ENCODE measurements around the gene PAAF1. TPM values are rescaled to one million over a fixed set of nuclear protein-coding genes. Genes with fewer than 3 reads are reported as not detected.

PAAF1 gene
- total RNA-seq, 1 donor from 2014 or later, result 14.9 TPM

DNA sequence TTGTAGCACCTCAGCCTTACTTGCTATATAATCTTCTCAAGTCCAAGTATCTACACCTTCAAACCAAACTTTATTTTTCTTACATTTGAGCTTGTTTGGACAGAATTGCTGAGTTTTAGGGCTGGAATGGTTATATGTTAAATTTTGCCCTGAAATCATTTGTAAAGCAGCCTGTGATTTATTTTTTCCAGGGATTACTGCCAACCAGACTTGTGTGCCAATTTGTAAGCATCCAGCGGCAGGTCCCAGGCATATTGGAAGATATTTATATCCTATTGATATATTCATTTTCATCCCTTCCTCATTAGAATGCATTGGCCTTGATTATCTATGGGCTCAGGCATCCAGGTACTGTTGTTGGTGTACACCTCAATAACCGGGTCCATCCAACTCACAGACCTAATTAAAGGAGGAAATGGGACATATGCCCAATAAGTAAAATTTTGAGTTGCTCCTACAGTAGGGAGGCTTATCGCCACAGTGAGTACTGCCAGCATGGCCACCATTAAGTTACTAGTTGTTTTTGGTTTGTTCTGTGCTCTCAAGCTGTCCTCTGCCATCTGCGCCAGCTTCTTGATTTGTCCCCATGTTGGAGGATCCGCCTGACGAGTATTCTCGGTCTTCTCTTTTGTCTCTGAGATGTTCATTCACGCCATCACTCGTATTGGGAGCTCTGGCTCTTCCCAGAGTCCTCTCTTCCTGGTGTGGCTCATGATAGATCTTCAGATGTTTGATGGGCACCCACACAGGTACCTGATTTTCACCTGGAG lies 64.2 kb downstream of the PAAF1 start:
- DNase-seq (ENCODE audit: low spot score), result no peak
- intact Hi-C loops (cut with DNase I), result no loop called here

DNA sequence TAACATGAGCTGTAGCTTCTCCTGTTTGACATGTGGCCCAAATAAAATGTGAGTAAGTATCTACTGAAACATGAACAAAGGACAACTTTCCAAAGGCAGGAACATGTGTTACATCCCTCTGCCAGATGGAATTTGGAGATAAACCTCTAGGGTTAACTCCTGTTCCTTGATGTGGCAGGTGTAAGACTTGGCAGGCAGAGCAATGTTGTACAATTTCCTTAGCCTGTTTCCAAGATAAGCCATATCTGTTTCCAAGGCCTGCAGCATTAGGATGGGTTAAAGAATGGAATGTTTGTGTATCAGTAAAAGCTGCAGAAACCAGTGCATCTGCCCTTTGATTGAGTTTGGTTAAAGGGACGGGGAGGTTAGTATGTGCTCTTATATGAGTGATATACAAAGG lies 65.2 kb downstream of the PAAF1 start:
- DNase-seq (ENCODE audit: low spot score), result no peak
- intact Hi-C loops (cut with DNase I), result no loop called here

DNA sequence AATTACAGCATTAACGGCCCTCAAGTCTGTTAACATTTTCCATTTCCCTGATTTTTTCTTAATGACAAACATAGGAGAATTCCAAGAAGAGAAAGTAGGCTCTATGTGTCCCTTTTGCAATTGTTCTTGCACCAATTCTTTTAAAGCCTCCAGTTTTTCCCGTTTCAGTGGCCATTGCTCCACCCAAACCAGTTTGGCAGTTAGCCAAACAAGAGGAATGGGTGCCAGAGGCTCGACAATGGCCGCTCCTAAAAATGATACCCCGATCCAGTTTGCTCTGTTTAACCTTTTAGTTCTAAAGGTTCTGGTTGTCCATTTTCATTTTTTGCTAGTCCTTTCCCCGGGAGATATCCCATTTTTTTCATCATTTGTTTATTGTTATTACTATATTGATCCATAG lies 67.3 kb downstream of the PAAF1 start:
- DNase-seq (ENCODE audit: low spot score), result no peak

DNA sequence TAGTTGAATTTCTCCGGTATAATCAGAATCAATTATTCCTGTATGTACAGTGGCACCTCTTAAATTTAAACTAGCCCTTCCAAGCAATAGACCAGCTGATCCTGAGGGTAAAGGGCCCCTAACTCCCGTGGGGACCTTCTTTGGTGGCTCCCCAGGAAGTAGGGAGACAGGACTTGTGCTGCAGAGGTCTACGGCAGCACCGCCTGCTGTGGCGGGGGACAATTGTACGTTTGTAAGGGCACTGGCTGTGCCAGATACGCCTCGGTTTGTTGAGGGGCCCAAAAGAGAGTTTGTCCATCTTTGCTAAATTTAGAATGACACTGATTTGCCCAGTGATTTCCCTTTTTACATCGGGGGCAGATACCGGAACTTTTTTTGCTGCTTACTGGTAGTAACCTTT lies 68.1 kb downstream of the PAAF1 start:
- intact Hi-C loops (cut with DNase I), result no loop called here
- DNase-seq (ENCODE audit: low spot score), result no peak

More for the DNA sequence above, 67.3 kb downstream of the PAAF1 start:
- intact Hi-C loops (cut with DNase I), result no loop called here

DNA sequence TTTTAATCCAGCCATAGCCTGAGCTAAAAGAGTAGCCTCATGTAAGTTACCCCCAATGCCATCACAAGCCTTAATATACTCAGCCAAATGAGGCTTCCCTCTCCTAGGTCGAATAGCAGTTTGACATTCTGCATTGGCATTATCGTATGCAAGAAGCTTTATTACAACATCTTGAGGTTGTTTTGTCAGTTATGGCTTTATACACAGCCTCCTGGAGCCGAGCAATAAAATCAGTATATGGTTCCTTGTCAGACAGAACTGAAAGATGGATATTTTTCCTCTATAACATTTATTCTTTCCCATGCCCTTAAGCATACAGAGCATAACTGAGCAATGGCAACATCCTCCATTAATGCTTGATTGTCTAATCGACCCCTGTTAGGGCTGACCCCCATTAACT lies 68.6 kb downstream of the PAAF1 start:
- no peak for DNase-seq (ENCODE audit: low spot score)
- intact Hi-C loops (cut with DNase I), result no loop called here

DNA sequence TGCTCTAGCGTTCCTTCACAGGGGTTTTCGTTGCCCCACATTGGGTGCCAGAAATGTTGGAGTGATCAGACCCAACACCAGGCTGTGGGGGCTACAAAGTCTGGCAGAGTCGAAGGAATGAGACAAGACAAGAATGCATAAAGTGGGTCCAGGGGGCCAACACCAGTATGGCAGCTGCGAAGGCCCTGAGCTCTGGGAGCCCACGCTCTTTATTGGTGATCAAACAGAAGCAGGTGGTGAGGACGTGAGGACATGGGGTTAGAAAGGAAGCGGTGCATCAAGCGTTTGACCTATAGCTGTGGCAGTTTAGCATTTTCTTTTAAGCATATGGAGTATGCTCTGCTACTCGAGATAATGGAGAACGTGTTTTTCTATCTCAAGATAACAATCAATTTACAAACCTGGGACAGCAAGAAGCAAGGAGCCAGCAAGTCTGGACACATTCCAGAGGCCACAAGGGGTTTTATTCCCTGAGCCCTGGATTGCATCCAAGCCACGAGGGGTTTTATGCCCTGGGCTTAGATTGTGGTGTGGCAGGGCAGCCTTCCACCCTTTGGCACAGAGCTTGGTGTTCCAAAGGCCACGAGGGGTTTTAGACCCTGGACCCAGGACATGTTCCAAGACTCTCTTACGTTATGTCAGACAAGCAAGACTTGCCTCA lies 70.1 kb downstream of the PAAF1 start:
- no peak for DNase-seq (ENCODE audit: low spot score)
- intact Hi-C loops (cut with DNase I), result no loop called here

DNA sequence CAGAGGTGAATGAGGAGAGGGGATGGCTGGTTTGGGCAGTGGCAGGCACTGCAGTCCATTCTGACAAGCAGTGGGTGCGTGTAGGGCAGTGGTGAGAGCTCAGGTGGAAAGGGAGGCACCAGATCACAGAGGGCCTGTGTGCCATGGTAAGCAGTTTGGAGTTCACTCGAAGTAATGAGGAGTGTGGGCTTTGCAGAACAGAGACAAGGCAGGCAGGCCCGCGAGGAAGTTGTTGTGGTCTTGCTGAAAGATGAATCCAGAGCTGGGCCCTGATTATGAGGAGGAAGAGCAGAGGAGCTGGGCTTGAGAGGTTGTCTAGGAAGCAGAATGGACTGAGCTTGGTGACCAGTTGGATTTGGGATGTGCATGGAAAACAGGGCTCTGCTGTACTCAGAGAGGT lies 72.4 kb downstream of the PAAF1 start:
- intact Hi-C loops (cut with DNase I), result no loop called here
- no peak for DNase-seq (ENCODE audit: low spot score)

DNA sequence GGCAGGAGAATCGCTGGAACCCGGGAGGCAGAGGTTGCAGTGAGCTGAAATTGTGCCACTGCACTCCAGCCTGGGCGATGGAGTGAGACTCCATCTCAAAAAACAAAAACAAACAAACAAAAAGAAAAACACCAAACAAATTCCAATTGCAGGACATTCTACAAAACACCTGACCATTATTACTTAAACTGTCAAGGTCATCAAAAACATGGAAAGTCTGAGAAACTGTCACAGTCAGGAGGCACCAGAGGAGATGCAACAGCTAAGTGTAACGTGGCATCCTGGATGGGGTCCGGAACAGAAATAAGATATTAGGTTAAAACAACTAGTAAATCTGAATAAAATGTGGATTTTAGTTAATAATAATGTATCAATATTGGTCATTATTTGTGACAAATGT lies 73.1 kb downstream of the PAAF1 start:
- DNase-seq (ENCODE audit: low spot score), result no peak
- intact Hi-C loops (cut with DNase I), result no loop called here

DNA sequence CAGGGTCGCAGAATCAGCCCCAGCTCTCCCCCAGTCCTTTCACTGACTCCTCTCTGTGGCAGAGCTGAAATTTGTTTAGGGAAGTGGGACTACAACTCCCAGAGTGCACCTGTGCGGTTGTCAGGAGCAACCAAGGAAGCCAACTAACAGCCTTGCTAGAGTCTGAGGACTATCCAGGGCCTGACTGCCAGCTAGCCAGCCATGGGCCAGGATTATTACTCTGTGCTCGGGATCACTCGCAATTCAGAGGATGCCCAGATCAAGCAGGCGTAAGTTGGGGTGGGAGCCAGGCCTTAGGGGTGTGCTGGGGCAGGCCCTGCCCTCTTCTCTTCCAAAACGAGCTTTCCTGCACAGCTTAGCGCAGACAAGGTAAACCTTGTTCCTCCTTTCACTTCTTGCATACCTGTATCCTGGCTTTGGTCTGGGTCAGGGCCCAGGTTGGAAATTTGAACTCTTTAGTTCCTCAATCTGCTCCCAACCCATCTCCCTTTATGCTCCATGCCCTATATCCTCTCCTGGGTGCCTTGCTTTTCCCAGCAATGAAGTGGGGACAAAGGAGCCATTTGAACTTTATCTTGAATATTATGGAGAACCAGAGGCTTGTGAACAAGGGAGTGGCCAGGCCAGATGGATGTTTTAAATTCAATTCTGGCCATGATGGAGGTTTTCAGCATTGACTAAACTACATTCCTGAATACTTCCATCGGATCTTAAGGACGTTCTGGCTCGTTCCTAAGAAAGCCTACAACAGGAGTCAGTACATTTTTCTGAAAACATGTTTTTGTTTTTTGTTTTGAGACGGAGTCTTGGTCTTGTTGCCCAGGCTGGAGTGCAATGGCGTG lies 74.3 kb downstream of the PAAF1 start, which contains the start of gene DNAJB13:
TSS of gene DNAJB13 (plus strand) at position 158 of the 842 bp plus-strand sequence. CDS start at position 202, 44 bp downstream.
- no peak for DNase-seq (ENCODE audit: low spot score)
- intact Hi-C loops (cut with DNase I), result no loop called here

DNA sequence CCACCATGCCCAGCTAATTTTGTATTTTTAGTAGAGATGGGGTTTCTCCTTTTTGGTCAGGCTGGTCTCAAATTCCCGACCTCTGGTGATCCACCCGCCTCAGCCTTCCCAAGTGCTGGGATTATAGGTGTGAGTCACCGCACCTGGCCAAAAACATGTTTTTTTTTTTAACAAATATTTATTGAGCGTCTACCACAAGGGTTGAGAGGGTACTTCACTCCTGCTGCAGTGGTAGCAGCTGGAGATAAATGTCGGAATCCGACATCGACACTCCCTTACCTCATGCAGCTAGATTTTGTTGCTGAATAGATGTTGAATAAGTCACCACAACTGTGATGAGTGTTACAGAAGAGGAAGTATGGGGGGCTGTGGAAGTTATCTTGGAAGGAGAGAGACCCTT lies 75.0 kb downstream of the PAAF1 start:
- intact Hi-C loops (cut with DNase I), result no loop called here
- DNase-seq (ENCODE audit: low spot score), result no peak

DNA sequence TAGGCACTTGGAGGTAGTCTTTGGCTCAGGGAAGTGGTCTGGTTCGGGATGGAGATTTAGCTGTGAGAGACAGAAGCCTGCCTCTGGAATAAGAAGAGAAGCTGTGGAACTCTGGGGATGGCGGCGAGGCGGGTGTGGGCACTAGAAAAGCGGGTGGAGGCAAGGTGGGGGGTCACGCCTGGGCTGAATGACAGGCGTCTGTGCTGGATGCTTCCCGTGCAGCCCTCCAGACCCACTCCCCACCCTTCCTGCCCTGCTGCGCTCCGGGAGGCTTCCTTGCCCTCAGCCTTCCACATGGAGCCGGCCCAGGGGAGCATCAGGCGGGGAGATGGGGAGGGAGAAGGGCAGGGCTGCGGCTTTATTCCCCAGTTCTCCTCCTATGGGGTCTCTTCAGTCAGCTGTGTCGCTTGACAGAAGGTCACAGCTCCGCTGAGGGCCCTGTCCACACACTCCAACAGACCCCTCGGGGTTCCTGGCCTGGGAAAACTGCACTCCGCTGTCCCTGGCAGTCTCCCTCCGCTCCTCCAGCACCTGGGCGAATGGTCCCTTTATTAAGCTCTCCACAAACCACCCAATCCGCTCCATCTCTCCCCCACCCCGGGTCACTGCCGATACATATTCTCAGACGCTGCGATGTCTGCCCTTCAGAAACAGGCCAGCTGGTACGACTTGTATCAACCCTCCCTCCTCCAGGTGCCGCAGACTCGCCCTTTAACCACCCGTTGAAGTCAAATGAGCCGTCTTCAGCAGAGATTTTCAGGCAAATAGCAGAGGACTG lies 80.3 kb downstream of the PAAF1 start:
- no peak for DNase-seq (ENCODE audit: low spot score)
- intact Hi-C loops (cut with DNase I), result no loop called here

DNA sequence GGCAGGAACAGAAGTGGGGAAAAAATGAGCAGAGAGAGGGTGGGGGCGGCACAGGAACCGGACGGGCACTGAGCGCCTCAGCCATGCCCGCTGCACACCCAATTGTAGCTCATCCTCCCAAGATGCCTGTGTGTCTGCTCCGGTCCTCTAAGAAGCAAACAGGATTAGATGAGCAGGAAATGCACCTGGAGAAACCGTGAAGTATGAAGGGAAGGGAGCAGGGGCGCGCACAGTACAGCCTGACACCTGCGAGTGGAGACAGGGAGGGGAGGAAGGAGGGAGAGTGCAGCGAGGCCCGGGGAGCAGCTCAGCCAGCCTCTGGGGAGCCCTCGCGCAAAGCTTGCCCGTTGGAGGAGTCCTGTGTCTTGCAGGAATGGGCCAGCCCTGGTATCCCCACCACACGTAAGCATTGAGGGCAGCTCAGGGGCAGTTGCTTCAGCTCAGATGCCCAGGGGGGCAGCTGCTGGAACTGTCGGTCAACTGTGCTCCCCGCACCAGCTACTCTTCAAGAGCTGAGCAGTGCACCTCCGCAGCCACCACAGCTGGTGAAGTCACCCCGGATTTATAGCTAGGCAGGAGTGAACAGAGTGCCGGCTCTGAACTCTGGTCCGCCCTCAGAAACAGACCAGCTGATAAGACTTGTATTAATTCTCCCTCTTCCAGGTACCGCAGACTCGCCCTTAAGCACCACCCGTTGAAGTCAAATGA lies 81.0 kb downstream of the PAAF1 start:
- DNase-seq (ENCODE audit: low spot score), result no peak
- intact Hi-C loops (cut with DNase I), result no loop called here

DNA sequence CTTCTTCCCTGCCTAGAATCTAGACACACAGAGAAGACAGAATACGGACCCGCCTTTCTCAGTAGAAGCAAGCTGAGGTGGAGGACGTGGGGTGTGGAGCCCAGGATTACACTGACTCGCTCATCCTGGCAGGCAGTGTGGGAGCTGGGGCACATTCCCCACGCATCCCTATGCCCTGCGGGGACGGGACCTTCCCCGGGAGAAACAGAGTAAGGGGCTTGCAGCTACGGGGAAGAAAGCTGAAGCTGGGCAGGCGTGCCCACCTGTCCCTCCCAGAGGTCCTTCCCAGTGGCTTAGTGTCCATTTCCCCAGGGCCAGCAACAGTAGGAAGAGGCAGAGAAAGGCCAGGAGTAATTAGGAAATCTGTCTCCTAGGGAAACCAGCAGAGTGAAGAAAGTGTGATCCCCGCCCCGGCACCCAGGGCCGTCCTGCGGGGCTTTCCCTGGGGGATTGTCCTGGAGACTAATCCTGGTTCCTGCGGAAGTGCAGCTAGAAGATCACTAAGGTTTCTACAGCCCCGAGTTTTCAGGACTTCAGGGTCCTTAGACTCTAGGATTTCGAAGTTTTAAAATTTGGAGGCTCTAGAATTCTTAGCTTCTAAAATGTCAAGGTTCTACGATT lies 81.8 kb downstream of the PAAF1 start:
- intact Hi-C loops (cut with DNase I), result no loop called here
- no peak for DNase-seq (ENCODE audit: low spot score)

DNA sequence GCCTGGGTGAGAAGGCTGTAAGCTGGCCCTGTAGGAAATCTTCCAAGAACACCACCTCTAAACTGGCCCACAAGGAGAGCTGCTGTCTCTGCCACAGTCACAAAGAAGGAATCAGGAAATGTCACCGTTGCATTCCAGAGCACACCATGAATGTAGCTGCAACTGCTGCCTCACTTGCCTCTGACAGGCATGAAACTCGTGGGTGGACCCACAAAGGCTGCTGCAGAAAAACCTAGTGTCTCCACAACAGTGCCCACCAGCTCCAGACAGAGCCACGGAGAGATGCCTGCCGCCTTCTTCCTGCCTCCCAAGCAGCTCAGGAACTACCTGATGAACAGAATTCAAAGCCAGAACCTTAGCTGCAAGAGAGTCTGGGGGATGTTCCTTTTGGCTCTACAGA lies 84.5 kb downstream of the PAAF1 start:
- intact Hi-C loops (cut with DNase I), result loop anchor here (10.0 kb wide), 2 partner anchors 133 to 363 kb away; no protein-coding TSS in a partner anchor
- DNase-seq (ENCODE audit: low spot score), result peak; percentile 54

DNA sequence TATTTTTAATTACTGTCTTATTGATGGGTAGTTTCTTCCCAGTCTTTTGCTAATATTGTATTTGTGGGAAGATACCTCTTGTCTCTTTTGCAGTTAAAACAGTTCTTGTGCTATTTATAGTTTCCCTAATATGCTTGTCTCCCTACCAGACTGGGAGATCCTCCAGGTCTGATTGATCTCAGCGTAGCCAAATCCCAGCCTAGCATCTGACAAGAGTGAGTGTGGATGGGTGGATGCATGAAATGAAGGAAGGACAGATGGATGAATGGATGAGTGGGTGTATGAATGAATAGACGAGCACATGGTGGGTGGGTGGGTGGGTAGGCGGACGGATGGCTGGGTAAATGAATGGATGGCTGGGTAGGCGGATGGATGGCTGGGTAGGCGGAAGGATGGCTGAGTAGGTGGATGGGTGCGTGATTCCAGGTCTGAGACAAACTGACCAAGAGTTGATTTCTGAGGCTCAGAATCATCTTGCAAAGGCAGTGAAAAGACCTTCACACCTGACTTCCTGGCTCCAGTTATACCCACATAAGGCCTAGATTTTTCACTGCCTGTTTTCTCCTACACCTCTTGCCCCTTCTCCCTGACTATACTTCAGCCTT lies 85.4 kb downstream of the PAAF1 start:
- intact Hi-C loops (cut with DNase I), result loop anchor here (10.0 kb wide), 2 partner anchors 133 to 363 kb away; no protein-coding TSS in a partner anchor
- DNase-seq (ENCODE audit: low spot score), result no peak

DNA sequence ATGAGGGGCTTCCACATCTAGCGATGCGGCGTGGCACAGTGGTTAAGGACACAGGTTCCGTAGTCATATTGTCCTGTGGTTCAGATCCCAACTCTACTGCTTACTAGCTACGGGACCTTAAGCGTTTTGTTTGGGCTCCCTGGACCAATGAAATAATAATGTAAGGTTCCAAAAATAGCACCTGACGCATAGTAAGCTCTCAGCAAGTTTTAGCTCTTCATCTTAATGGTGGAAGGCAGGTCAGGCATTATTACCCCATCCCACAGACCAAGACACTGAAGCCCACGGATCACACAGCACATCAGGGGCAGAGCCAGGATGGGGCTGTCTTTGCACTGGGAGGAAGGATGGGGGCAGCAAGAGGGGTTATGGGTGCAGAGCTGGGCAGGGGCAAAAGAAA lies 87.1 kb downstream of the PAAF1 start:
- intact Hi-C loops (cut with DNase I), result loop anchor here (10.0 kb wide), 2 partner anchors 131 to 361 kb away; no protein-coding TSS in a partner anchor

DNA sequence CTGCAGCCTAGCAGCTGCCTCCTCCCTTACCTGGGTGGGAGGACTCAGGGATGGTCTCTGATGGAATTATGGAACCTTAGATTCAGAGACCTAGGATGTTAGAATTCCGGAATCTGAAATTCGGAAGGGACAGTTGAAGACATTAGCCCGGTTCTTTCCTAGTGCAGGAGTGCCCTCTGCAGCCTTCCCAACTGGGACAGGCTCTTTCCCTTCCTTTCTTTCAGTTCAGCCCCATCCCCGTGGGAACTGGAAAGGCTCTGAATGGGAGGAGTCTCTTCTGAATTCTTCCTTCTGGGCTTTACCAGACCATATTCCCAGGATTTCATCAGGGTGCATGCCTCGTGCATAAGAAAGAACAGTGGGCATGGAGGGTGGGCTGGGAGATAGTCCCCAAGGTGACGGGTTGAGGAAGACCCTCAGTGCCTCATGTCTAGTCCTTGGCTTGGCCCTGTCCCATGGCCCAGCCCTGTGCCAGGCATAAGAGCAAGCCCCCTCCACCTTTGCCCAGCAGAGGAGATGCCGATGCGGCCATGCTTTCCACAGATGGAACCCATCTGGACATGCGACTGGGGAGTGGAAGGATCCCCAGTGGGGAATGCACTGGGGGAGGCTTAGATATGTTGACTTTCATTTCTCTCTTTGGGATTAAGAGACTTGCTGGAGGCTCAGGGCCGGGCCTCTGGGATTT lies 88.4 kb downstream of the PAAF1 start:
- peak; percentile 43 for DNase-seq (ENCODE audit: low spot score)
- intact Hi-C loops (cut with DNase I), result loop anchor here (10.0 kb wide), 2 partner anchors 130 to 360 kb away; no protein-coding TSS in a partner anchor

More for the DNA sequence above, 87.1 kb downstream of the PAAF1 start:
- DNase-seq (ENCODE audit: low spot score), result no peak

Measured in cardiac septum (tissue), 1 donor.